NOMO-1 treated with DMSO at 0.1 percent for 48 hours (cell line): ENCODE data around the gene GSE1.

ENCODE experiments used
- DNase-seq: peaks from one replicate; lab custom pipeline; 2025; ENCODE audit not compliant: unreplicated experiment; lab: John Stamatoyannopoulos, UW

Gene GSE1

DNA sequence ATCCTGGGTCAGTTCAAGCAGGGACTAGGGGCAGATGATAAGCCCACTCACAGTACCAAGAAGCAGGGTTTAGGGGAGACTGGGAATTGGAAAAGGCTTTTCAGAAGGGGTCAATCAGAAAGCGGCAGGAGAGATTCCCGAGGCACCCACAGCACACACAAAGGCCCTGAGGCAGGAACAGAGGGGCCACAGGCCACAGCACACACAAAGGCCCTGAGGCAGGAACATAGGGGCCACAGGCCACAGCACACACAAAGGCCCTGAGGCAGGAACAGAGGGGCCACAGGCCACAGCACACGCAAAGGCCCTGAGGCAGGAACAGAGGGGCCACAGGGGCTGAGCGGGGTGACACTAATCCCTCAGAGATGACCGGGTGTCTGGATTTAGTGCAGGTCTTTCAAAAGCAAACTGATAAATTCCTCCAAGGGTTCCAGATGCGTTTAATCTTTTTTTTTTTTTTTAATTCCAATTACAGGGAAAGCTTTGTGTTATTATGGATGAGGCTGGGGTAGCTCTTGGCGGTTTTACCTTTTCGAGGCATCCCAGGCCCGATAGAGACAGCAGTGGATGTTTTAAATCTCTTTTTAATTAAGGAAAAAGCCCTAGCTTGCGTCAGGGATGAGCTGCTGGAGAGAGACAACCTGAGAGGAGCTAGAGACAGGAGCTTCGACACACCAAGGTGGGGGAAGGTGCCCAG lies 106.6 kb downstream of the GSE1 start:
- DNase-seq = no peak

DNA sequence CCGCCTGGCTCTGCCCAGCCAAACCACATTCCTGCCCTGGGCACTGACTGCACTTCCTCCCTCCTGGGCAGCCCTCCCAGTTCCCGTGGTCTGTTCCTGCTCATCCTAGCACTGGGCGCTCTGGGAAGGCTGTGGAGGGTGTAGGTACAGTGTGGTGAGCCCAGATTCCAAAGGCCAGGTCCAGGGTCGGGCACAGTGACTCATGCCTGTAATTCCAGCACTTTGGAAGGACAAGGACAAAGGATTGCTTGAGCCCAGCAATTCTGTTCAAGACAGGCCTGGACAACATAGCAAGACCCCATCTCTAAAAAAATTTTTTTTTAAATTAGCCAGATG lies 107.1 kb downstream of the GSE1 start:
- DNase-seq = no peak

DNA sequence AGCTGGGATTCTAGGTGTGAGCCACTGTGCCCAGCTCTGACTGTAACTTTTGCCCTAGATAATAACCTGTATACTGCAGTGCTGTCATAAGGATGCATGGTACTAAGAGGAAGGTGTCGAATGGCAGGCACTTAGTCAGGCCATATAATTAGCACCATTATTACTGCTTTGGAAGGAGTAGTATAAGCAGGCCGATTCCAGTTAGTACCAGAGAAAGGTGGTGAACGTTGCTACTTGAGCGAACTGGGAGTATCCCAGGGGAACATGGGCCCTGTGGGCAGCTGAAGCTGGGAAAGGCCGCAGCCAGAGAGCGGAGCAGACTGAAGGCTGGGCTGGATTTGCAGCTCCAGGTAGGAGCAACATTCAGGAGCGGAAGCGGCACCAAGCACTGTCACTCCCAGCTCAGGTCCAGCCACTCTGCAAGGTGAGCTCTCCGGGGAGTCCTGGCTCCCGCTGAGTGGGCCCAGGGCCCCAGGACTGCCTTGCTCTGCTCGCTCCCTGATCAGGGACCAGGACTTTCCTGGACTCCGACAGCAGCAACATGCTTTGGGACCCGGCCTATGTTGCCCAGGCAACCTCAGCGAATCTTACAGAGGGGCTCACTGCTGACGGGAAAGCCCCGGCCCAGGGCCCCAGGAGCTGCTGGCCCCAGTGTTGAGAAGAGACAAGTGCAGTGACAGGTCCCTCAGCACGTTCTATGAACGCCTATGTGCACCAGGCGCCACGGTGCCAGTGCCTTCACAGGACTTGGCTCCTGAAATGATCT lies 109.2 kb downstream of the GSE1 start:
- DNase-seq = no peak

GRCh38 chr16:85724126-85724879 lies 111.2 kb downstream of the GSE1 start:
- no peak for DNase-seq

DNA sequence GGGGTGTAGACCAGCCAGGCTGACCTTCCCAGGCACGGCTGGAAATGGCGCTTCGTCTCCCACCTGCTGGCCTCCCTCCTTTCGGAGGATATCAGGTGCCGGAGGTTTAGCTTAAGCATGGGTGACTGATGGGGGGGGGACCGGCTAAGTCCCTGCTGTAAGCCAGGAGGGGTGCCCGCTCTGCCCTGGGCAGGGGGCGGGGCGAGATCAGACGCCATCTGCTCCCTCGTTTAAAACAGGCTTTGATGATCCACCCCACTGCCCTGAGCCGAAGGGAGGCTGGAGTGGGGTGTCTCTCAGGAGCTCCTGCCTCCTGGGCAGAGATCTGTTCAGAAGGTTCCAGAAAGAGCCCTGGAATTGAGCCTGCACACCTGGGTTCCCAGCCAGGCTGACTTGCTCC lies 111.8 kb downstream of the GSE1 start:
- no peak for DNase-seq
